MM.1S (cell line): ENCODE measurements around the gene LTB.

Source experiments
- CTCF ChIP-seq: fragments of 300-600 bp; sonication (generic); IDR thresholded peaks from 2 replicates; pipeline ENCODE4 v1.5.1; 2016; ENCODE audit warnings: antibody characterized with exemption, low read length, mixed read lengths
- EZH2 ChIP-seq: fragments of 300-600 bp; sonication (generic); optimal IDR thresholded peaks from 2 replicates; pipeline ENCODE3; 2017; ENCODE audit warnings: low read depth, mild to moderate bottlenecking, antibody characterized with exemption, low read length, mixed read lengths

GRCh38 chr6:31597006-31597405 lies 14.8 kb upstream of the LTB start:
- TF ChIP-seq CTCF (peak; percentile 48), EZH2 (no peak)
